Activated T-cell treated with anti-CD3 and anti-CD28 coated beads, Interleukin-2, amount 50 U/mL, for 4 hours (primary cell): ENCODE results near the gene GRB2. TPM values are rescaled to one million over a fixed set of nuclear protein-coding genes. Genes with fewer than 3 reads are reported as not detected.

Experiments
- ATAC-seq, 2 donors: fragments of 200-7000 bp; cut with Tn5 transposase; one replicate each; pipeline ENCODE4 v1.10.0; 2021
- DNase-seq: peaks from one replicate; pipeline ENCODE4 v3.0.0-alpha.2; 2020
- H3K27me3 Mint-ChIP-seq: one replicate; pipeline ENCODE4 v1.8.0; 2021; ENCODE audit warnings: low read depth, mixed read lengths
- H3K36me3 Mint-ChIP-seq: one replicate; pipeline ENCODE4 v1.8.0; 2022; ENCODE audit warnings: mixed read lengths; ENCODE audit not compliant: insufficient read depth
- H3K4me1 Mint-ChIP-seq: one replicate; pipeline ENCODE4 v1.8.0; 2021; ENCODE audit warnings: low read depth, mixed read lengths
- H3K4me3 Mint-ChIP-seq: one replicate; pipeline ENCODE4 v1.8.0; 2021; ENCODE audit warnings: mild to moderate bottlenecking, moderate library complexity, mixed read lengths
- H3K9me3 Mint-ChIP-seq: one replicate; pipeline ENCODE4 v1.8.0; 2021; ENCODE audit warnings: mixed read lengths
- total RNA-seq, 3 donors: library from RNA; stranded (reverse); gene quantifications; one replicate each; pipeline ENCODE4 v1.2.1, GENCODE V29; 2021

GRB2 gene
- total RNA-seq, 3 donors from 2014 or later, result 186 to 210 (median 207) TPM

DNA sequence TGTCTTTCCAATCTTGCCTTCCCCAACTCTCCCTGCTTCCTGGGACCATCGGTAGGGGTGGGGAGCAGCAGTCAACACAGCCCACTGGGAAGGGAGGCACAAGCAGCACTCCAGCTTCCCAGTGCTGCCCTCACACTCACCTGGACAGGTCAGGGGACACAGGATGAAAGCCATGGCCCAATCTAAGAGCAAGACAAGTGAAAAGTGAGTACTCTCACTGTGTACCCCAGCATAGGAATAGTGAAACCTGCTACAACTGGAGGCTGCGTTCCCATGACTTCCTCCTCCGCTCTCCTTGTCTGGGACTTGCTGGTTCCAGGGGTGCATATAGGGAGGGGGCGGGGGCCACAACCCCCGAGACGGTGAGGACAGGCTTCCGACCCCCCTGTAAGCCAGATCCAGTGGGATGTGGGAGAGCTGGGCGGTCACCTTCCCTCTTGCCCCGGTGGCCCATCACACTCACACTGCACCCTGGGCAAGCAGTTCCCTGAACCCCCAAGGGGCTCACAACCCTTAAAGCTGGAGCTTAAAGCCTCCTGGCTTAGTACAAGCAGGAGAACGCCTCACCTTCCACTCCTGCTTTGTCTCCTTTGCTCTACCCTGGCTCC, 86.8 kb downstream of the GRB2 start:
- Mint-ChIP-seq H3K4me3 (no peak overlapping the region), H3K27me3 (no peaks in the 10 kb centered on the region), H3K9me3 (no peaks in the 10 kb centered on the region), H3K4me1 (peaks cover 16% of the 10 kb centered on the region), H3K36me3 (peaks cover 16% of the 10 kb centered on the region)
- ATAC-seq (no peak), DNase-seq (no peak)

DNA sequence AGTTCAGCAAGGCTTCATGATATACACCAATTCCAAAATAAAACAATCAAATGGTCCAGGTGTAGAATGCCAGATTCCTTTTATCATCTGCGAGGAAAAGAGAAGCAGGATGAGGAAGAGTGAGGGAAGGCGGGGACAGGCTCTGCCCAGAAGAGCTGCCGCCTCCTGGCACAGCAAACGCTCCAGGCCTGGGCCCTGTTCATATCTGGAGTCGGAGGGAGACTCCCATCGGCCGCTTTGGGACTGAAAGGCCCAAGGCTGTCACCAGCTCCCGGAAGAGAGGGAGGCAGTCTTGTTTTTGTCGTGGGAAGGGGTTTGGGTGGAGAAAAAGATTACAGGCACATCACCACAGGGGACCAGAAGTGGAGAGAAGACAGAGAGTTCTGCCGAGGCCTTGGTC, 87.3 kb downstream of the GRB2 start:
- peaks cover 16% of the 10 kb centered on the region for H3K36me3 Mint-ChIP-seq
- DNase-seq (no peak), ATAC-seq (no peak)
- H3K27me3 Mint-ChIP-seq, result no peaks in the 10 kb centered on the region
- H3K4me1 Mint-ChIP-seq, result peaks cover 13% of the 10 kb centered on the region
- no peaks in the 10 kb centered on the region for H3K9me3 Mint-ChIP-seq
- no peak overlapping the region for H3K4me3 Mint-ChIP-seq

DNA sequence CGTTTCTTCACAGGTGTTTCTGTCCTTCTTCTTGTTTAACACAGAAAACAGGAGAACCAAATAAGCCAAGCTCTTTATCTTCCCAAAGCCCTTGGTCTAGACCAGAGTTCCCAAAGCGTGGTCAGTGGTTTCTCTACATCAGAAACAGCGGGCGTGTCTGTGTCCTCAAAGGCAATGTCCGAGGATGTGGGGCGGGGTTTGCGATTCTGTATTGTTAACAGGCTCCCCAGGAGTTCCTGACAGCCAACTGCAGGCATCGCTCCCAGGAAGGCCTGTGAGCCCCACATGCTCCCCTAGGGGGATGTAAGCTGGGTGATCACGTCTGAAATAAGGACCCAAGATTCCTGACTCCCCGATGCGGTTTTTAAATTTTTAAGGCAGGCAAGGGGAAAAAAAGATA, 87.8 kb downstream of the GRB2 start:
- Mint-ChIP-seq H3K9me3 (no peaks in the 10 kb centered on the region), H3K36me3 (peaks cover 14% of the 10 kb centered on the region), H3K4me3 (no peak overlapping the region), H3K4me1 (peaks cover 12% of the 10 kb centered on the region), H3K27me3 (no peaks in the 10 kb centered on the region)
- ATAC-seq, result no peak
- DNase-seq, result no peak

- ATAC-seq (peak in 1 of 2 donors; percentile 32), DNase-seq (no peak)
- Mint-ChIP-seq H3K9me3 (no peaks in the 10 kb centered on the region), H3K27me3 (no peaks in the 10 kb centered on the region), H3K36me3 (peaks cover 13% of the 10 kb centered on the region), H3K4me3 (no peak overlapping the region), H3K4me1 (peaks cover 14% of the 10 kb centered on the region)
Measured at GRCh38 chr17:75316253-75316652, 89.2 kb downstream of the GRB2 start.

- peaks cover 9% of the 10 kb centered on the region for H3K36me3 Mint-ChIP-seq
- DNase-seq (no peak), ATAC-seq (peak; percentile 52 to 57)
- no peaks in the 10 kb centered on the region for H3K27me3 Mint-ChIP-seq
- no peak overlapping the region for H3K4me3 Mint-ChIP-seq
- no peaks in the 10 kb centered on the region for H3K9me3 Mint-ChIP-seq
- peaks cover 14% of the 10 kb centered on the region for H3K4me1 Mint-ChIP-seq
Measured at GRCh38 chr17:75315541-75316243, 89.8 kb downstream of the GRB2 start.

GRCh38 chr17:75313941-75314551, 91.4 kb downstream of the GRB2 start:
- Mint-ChIP-seq H3K36me3 (no peaks in the 10 kb centered on the region), H3K9me3 (no peaks in the 10 kb centered on the region), H3K27me3 (no peaks in the 10 kb centered on the region), H3K4me3 (no peak overlapping the region), H3K4me1 (peaks cover 14% of the 10 kb centered on the region)
- no peak for DNase-seq
- ATAC-seq, result no peak

GRCh38 chr17:75308732-75309629, 96.5 kb downstream of the GRB2 start:
- H3K9me3 Mint-ChIP-seq, result no peaks in the 10 kb centered on the region
- H3K27me3 Mint-ChIP-seq, result no peaks in the 10 kb centered on the region
- no peak for DNase-seq
- ATAC-seq, result no peak
- H3K36me3 Mint-ChIP-seq, result no peaks in the 10 kb centered on the region
- no peak overlapping the region for H3K4me3 Mint-ChIP-seq
- H3K4me1 Mint-ChIP-seq, result peaks cover 6% of the 10 kb centered on the region

- H3K4me3 Mint-ChIP-seq, result no peak overlapping the region
- peaks cover 3% of the 10 kb centered on the region for H3K4me1 Mint-ChIP-seq
- ATAC-seq (no peak), DNase-seq (no peak)
- H3K27me3 Mint-ChIP-seq, result no peaks in the 10 kb centered on the region
- no peaks in the 10 kb centered on the region for H3K36me3 Mint-ChIP-seq
- no peaks in the 10 kb centered on the region for H3K9me3 Mint-ChIP-seq
Measured at GRCh38 chr17:75307957-75308731, 97.3 kb downstream of the GRB2 start.

- peaks cover 10% of the 10 kb centered on the region for H3K4me1 Mint-ChIP-seq
- H3K9me3 Mint-ChIP-seq, result no peaks in the 10 kb centered on the region
- H3K4me3 Mint-ChIP-seq, result no peak overlapping the region
- DNase-seq (no peak), ATAC-seq (no peak)
- peaks cover 1% of the 10 kb centered on the region for H3K36me3 Mint-ChIP-seq
- no peaks in the 10 kb centered on the region for H3K27me3 Mint-ChIP-seq
Measured at GRCh38 chr17:75301502-75302206, 103.8 kb downstream of the GRB2 start.

DNA sequence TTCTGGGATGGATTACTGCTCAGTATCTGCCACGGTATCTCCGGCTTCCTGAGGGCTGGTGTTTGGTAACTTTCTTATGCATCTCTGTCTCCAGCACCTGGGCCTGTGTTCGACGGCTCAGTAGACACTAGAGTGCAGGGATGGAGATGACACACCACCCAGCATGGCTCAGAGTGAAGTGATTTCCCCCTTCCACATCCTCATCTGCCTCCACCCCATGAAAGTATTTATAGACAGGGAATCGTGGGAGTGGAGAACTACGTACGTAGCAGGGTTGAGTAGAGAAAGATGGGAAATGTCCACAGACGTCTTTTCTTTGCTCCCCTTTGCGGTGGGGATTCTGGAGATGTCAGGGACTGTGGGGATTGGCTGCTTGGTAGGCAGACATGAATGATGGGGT, 104.4 kb downstream of the GRB2 start:
- H3K27me3 Mint-ChIP-seq, result no peaks in the 10 kb centered on the region
- no peak overlapping the region for H3K4me3 Mint-ChIP-seq
- DNase-seq (no peak), ATAC-seq (no peak)
- H3K36me3 Mint-ChIP-seq, result peaks cover 1% of the 10 kb centered on the region
- H3K9me3 Mint-ChIP-seq, result no peaks in the 10 kb centered on the region
- peaks cover 12% of the 10 kb centered on the region for H3K4me1 Mint-ChIP-seq

DNA sequence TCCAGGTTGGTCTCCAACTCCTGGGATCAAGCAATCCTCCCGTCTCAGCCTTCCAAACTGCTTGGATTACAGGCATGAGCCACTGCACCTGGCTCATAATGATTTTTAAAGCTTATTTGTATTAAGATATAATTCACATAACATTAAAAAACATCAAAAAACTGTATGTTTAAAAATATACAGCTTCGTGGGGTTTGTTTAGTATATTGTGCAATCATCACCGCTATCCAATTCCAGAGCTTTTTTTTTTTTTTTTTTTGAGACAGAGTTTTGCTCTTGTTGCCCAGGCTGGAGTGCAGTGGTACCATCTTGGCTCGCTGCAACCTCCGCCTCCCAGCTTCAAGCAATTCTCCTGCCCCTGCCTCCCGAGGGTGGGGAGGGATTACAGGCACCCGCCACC, 105.2 kb downstream of the GRB2 start:
- H3K4me3 Mint-ChIP-seq, result no peak overlapping the region
- H3K4me1 Mint-ChIP-seq, result peaks cover 19% of the 10 kb centered on the region

GRCh38 chr17:75295201-75296158, 110.0 kb downstream of the GRB2 start:
- Mint-ChIP-seq H3K4me3 (peak overlapping the region; percentile 42), H3K9me3 (no peaks in the 10 kb centered on the region), H3K36me3 (no peaks in the 10 kb centered on the region), H3K4me1 (peaks cover 29% of the 10 kb centered on the region), H3K27me3 (no peaks in the 10 kb centered on the region)
- peak; percentile 81 to 83 for ATAC-seq
- DNase-seq, result no peak

More for the DNA sequence above, 105.2 kb downstream of the GRB2 start:
- no peak for DNase-seq
- Mint-ChIP-seq H3K27me3 (no peaks in the 10 kb centered on the region), H3K36me3 (peaks cover 1% of the 10 kb centered on the region), H3K9me3 (no peaks in the 10 kb centered on the region)
- ATAC-seq, result no peak
